ENCODE results near the gene XKR3. TPM values are rescaled to one million over a fixed set of nuclear protein-coding genes. Genes with fewer than 3 reads are reported as not detected.
A peak's percentile ranks its signal among the peaks of the same experiment; 100 is the strongest.

The XKR3 gene
- total RNA-seq, 5 donors from 2014 or later (not counting 1 experiment from before 2014, with no cell fraction given): not detected

DNA sequence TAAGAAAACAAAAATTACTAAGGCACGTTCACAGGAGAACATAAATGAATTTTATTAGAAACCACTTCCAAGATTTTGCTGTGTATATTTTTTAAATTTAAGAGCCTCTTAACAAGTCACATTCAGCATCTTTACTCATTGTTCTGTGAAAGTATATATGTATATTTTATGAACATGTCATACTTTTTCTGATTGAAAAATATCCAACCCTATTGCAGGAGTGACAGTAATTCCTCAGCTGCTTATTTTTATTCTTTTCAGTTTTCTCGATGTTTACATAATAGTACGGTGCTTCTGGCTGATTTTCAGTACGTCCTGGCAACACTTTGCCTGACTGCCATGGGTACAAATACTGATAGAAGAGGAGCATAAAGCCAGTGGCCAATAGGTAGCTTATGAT is 41.8 kb downstream of the XKR3 start:
- no peaks in the 10 kb centered on the region for H3K4me1 ChIP-seq (ENCODE audit: control insufficient read depth in 1 of 2, extremely low read depth in 1 of 2, insufficient read depth in 2 of 2, low read length in 2 of 2)
- no peaks in the 10 kb centered on the region for H3K27me3 ChIP-seq (replicated peaks in 1 of 2; ENCODE audit: control insufficient read depth in 2 of 2, extremely low read depth in 1 of 2, insufficient read depth in 2 of 2, low read length in 1 of 2)
- no peak overlapping the region for H3K4me3 Mint-ChIP-seq
- no peaks in the 10 kb centered on the region for H3K4me1 Mint-ChIP-seq
- ChIA-PET CTCF (no interaction called here), POLR2A (no interaction called here)
- peaks cover 0 to 13% of the 10 kb centered on the region in 2 donors for H3K27me3 Mint-ChIP-seq
- DNase-seq: no peak
- H3K36me3 Mint-ChIP-seq: no peaks in the 10 kb centered on the region
- no CpG with 5 or more reads among the region's 4 CpGs for WGBS (ENCODE audit: insufficient coverage)
- no peaks in the 10 kb centered on the region for H3K9me3 ChIP-seq
- H3K9me3 Mint-ChIP-seq: no peaks in the 10 kb centered on the region
- H3K27ac Mint-ChIP-seq: no peak overlapping the region
- H3K27ac ChIP-seq (ENCODE audit: low read length): no peak overlapping the region
- H3K4me3 ChIP-seq (ENCODE audit: control insufficient read depth in 1 of 2, extremely low read depth in 1 of 2, low read length in 1 of 2): no peak overlapping the region
- ATAC-seq (replicated peaks in 1 of 4): no peak
- no peaks in the 10 kb centered on the region for H3K36me3 ChIP-seq (ENCODE audit: control insufficient read depth in 2 of 2, extremely low read depth in 1 of 2, insufficient read depth in 1 of 2, low read length in 1 of 2)

DNA sequence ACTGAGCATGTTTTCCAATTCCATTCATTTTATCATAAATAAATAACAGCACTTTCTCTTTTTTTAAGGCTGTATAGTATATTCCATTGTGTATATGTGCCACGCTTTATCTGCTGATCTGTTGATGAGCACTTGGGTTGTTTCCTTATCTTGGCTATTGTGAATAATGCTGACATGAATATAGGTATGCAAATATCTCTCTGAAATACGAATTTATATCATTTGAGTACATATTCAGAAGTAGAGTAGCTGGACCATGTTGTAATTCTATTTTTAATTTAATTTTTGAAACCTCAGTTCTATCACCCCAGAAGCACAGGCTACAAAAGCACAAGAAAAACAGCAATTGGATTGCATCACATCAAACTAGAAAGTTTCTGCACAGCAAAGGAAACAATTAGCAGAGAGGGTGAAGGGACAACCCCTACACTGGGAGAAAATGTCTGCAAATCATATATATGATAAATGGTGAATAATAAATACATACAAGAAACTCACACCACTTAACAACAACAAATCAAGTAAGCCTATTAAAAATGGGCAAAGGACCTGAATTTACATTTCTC is 43.4 kb downstream of the XKR3 start:
- ATAC-seq (replicated peaks in 1 of 4): no peak

DNA sequence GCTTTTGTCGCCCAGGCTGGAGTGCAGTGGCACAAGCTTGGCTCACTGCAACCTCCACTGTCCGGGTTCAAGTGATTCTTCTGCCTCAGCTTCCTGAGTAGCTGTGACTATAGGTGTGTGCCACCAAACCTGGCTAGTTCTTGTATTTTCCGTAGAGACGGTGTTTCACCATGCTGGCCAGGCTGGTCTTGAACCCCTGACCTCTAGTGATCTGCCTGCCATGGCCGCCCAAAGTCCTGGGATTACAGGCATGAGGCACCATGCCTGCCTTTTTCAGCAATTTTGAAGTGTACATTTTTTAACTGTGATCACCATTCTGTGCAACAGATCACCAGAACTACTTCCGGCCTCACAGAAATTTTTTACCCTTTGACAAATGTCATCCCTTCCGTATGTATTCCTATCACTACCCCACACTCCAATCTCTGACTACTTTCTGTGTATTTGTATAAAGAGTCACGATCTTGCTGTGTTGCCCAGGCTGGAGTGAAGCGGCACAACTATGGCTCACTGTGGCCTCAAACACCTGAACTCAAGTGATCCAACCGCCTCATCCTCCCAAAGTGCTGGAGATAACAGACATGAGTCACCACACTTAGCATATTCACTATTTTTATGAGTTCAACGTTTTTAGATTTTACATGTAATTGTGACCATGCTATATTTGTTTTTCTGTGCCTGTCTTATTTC is 44.0 kb downstream of the XKR3 start:
- no peak overlapping the region for H3K4me3 ChIP-seq (ENCODE audit: control insufficient read depth in 1 of 2, extremely low read depth in 1 of 2, low read length in 1 of 2)
- H3K27me3 ChIP-seq (replicated peaks in 1 of 2; ENCODE audit: control insufficient read depth in 2 of 2, extremely low read depth in 1 of 2, insufficient read depth in 2 of 2, low read length in 1 of 2): no peaks in the 10 kb centered on the region
- no peak overlapping the region for H3K27ac Mint-ChIP-seq
- H3K9me3 Mint-ChIP-seq: peaks cover 0 to 3% (median 0%) of the 10 kb centered on the region in 3 donors
- ChIA-PET CTCF (no interaction called here), POLR2A (no interaction called here)
- no peaks in the 10 kb centered on the region for H3K36me3 ChIP-seq (ENCODE audit: control insufficient read depth in 2 of 2, extremely low read depth in 1 of 2, insufficient read depth in 1 of 2, low read length in 1 of 2)
- ATAC-seq (replicated peaks in 1 of 4): no peak
- peaks cover 0 to 13% of the 10 kb centered on the region in 2 donors for H3K27me3 Mint-ChIP-seq
- 83% methylated on average over 8 of the region's 11 CpGs for WGBS (ENCODE audit: insufficient coverage)
- DNase-seq: no peak
- no peaks in the 10 kb centered on the region for H3K4me1 ChIP-seq (ENCODE audit: control insufficient read depth in 1 of 2, extremely low read depth in 1 of 2, insufficient read depth in 2 of 2, low read length in 2 of 2)
- no peaks in the 10 kb centered on the region for H3K4me1 Mint-ChIP-seq
- H3K9me3 ChIP-seq: no peaks in the 10 kb centered on the region
- H3K36me3 Mint-ChIP-seq: no peaks in the 10 kb centered on the region
- H3K4me3 Mint-ChIP-seq: no peak overlapping the region
- H3K27ac ChIP-seq (ENCODE audit: low read length): no peak overlapping the region

More for the DNA sequence above, 43.4 kb downstream of the XKR3 start:
- ChIA-PET POLR2A (no interaction called here), CTCF (no interaction called here)
- Histone ChIP-seq H3K9me3 (no peaks in the 10 kb centered on the region), H3K36me3 (ENCODE audit: control insufficient read depth in 2 of 2, extremely low read depth in 1 of 2, insufficient read depth in 1 of 2, low read length in 1 of 2) (no peaks in the 10 kb centered on the region), H3K4me3 (ENCODE audit: control insufficient read depth in 1 of 2, extremely low read depth in 1 of 2, low read length in 1 of 2) (no peak overlapping the region), H3K4me1 (ENCODE audit: control insufficient read depth in 1 of 2, extremely low read depth in 1 of 2, insufficient read depth in 2 of 2, low read length in 2 of 2) (no peaks in the 10 kb centered on the region), H3K27me3 (replicated peaks in 1 of 2; ENCODE audit: control insufficient read depth in 2 of 2, extremely low read depth in 1 of 2, insufficient read depth in 2 of 2, low read length in 1 of 2) (no peaks in the 10 kb centered on the region), H3K27ac (ENCODE audit: low read length) (no peak overlapping the region)
- H3K36me3 Mint-ChIP-seq: no peaks in the 10 kb centered on the region
- no peak overlapping the region for H3K4me3 Mint-ChIP-seq
- H3K4me1 Mint-ChIP-seq: no peaks in the 10 kb centered on the region
- no peak for DNase-seq
- H3K9me3 Mint-ChIP-seq: no peaks in the 10 kb centered on the region
- H3K27ac Mint-ChIP-seq: no peak overlapping the region
- no CpG with 5 or more reads among the region's 2 CpGs for WGBS (ENCODE audit: insufficient coverage)
- H3K27me3 Mint-ChIP-seq: peaks cover 0 to 13% of the 10 kb centered on the region in 2 donors

DNA sequence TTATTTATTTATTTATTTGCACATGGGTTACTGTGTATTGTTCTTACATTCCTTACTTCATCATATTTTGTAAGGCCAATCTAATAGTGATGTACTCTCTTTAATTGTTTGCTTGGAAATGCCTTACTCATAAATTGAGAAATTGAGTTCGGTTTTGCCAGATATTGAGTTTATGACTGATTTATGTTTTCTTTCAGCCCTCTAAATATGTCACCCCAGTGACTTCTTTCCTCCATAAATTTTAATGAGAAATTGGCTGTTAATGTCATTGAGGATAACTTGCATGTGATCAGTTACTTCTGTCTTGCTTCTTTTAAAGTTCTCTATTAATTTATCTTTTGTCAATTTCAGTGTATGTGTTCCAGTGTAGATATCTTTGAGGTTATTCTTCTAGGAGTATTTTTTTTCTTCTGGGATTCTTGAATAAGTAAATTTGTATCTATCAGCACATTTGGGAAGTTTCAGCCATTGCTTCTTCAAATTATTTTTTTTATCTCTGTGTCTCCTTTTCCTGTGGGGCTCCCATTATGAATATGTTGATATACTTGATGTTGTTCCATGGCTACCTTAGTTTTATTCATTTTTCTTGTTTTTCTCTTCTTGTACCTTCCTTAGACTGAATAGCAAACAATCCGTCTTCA is 47.8 kb downstream of the XKR3 start:
- CTCF ChIA-PET: no interaction called here
- Histone ChIP-seq H3K27me3 (replicated peaks in 1 of 2; ENCODE audit: control insufficient read depth in 2 of 2, extremely low read depth in 1 of 2, insufficient read depth in 2 of 2, low read length in 1 of 2) (no peaks in the 10 kb centered on the region), H3K4me3 (ENCODE audit: control insufficient read depth in 1 of 2, extremely low read depth in 1 of 2, low read length in 1 of 2) (no peak overlapping the region), H3K9me3 (no peaks in the 10 kb centered on the region), H3K36me3 (ENCODE audit: control insufficient read depth in 2 of 2, extremely low read depth in 1 of 2, insufficient read depth in 1 of 2, low read length in 1 of 2) (no peaks in the 10 kb centered on the region), H3K4me1 (ENCODE audit: control insufficient read depth in 1 of 2, extremely low read depth in 1 of 2, insufficient read depth in 2 of 2, low read length in 2 of 2) (peaks cover 0 to 2% of the 10 kb centered on the region in 2 experiments), H3K27ac (ENCODE audit: low read length) (no peak overlapping the region)
- POLR2A ChIA-PET: no interaction called here
- no CpG with 5 or more reads among the region's 2 CpGs for WGBS (ENCODE audit: insufficient coverage)
- no peak for ATAC-seq (replicated peaks in 1 of 4)
- no peak for DNase-seq
- Mint-ChIP-seq H3K27me3 (peaks cover 0 to 9% of the 10 kb centered on the region in 2 donors), H3K4me1 (peaks cover 0 to 9% (median 3%) of the 10 kb centered on the region in 3 donors), H3K9me3 (peaks cover 3 to 17% (median 10%) of the 10 kb centered on the region in 3 donors), H3K27ac (no peak overlapping the region), H3K36me3 (no peaks in the 10 kb centered on the region), H3K4me3 (no peak overlapping the region)

DNA sequence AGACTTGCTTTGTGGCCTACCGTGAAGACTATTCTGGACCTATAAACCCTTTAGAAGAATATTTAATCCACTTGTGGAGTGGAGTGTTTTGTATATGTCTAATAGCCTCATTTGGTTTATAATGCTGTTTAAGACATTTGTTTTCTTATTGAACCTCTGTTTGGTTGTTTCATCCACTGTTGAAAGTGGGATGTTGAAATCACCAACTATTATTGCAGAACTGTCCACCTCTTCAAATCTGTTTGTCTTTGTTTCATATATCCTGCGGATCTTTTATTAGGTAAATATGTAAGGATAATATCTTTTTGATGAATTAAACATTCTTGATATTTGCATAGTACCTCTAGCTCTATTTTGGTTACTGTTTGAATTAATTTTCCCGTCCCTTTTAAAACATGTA is 49.1 kb downstream of the XKR3 start:
- DNase-seq: no peak
- H3K36me3 ChIP-seq (ENCODE audit: control insufficient read depth in 2 of 2, extremely low read depth in 1 of 2, insufficient read depth in 1 of 2, low read length in 1 of 2): no peaks in the 10 kb centered on the region
- peaks cover 3 to 20% (median 10%) of the 10 kb centered on the region in 3 donors for H3K9me3 Mint-ChIP-seq
- POLR2A ChIA-PET: no interaction called here
- H3K27me3 Mint-ChIP-seq: peaks cover 0 to 6% of the 10 kb centered on the region in 2 donors
- WGBS (ENCODE audit: insufficient coverage): no CpG with 5 or more reads among the region's 3 CpGs
- ATAC-seq (replicated peaks in 1 of 4): no peak
- H3K27ac Mint-ChIP-seq: no peak overlapping the region
- CTCF ChIA-PET: no interaction called here
- H3K4me1 Mint-ChIP-seq: peaks cover 0 to 9% (median 3%) of the 10 kb centered on the region in 3 donors
- H3K9me3 ChIP-seq: no peaks in the 10 kb centered on the region
- H3K27me3 ChIP-seq (replicated peaks in 1 of 2; ENCODE audit: control insufficient read depth in 2 of 2, extremely low read depth in 1 of 2, insufficient read depth in 2 of 2, low read length in 1 of 2): no peaks in the 10 kb centered on the region
- H3K27ac ChIP-seq (ENCODE audit: low read length): no peak overlapping the region
- peaks cover 0 to 2% of the 10 kb centered on the region in 2 experiments for H3K4me1 ChIP-seq (ENCODE audit: control insufficient read depth in 1 of 2, extremely low read depth in 1 of 2, insufficient read depth in 2 of 2, low read length in 2 of 2)
- no peak overlapping the region for H3K4me3 ChIP-seq (ENCODE audit: control insufficient read depth in 1 of 2, extremely low read depth in 1 of 2, low read length in 1 of 2)
- H3K36me3 Mint-ChIP-seq: no peaks in the 10 kb centered on the region
- no peak overlapping the region for H3K4me3 Mint-ChIP-seq

DNA sequence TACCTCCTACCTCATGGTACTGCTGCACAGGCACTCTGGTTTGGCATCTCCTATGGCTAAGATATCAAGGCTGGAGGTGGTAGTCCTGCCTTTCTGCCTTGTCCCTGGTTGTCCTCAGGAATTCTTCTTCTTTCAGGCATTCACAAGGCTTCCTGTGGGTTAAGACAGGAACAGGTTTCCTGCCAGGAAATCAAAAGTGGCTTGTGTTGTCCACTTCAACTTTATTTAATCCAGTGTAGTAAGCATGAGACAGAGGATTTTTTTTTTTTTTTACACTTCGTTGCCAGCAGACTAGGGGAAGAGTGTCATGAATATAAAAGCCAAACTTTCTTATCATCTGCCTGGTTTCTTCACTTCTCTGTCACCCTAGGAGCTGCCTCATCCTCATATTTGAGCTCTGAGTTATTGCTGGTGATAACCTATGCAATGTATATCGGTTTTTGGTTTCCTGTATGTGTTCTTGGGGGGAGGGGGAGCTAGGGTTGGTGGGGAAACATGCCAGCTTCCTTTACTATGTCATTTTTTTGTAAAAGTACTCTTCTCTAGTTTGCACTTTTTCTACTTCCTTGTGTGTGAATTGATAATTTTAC is 50.2 kb downstream of the XKR3 start:
- Histone ChIP-seq H3K27me3 (replicated peaks in 1 of 2; ENCODE audit: control insufficient read depth in 2 of 2, extremely low read depth in 1 of 2, insufficient read depth in 2 of 2, low read length in 1 of 2) (no peaks in the 10 kb centered on the region), H3K36me3 (ENCODE audit: control insufficient read depth in 2 of 2, extremely low read depth in 1 of 2, insufficient read depth in 1 of 2, low read length in 1 of 2) (no peaks in the 10 kb centered on the region), H3K4me1 (ENCODE audit: control insufficient read depth in 1 of 2, extremely low read depth in 1 of 2, insufficient read depth in 2 of 2, low read length in 2 of 2) (peaks cover 0 to 2% of the 10 kb centered on the region in 2 experiments), H3K9me3 (no peaks in the 10 kb centered on the region), H3K27ac (ENCODE audit: low read length) (no peak overlapping the region), H3K4me3 (ENCODE audit: control insufficient read depth in 1 of 2, extremely low read depth in 1 of 2, low read length in 1 of 2) (no peak overlapping the region)
- DNase-seq (peak in 1 of 35 experiments; percentile 1), ATAC-seq (replicated peaks in 1 of 4) (no peak)
- no CpG with 5 or more reads among the region's 2 CpGs for WGBS (ENCODE audit: insufficient coverage)
- no peak overlapping the region for H3K27ac Mint-ChIP-seq
- ChIA-PET POLR2A (no interaction called here), CTCF (interaction anchor here in 1 of 2 donors (0.7 kb wide), 1 partner anchor 114 kb away, joined by 4 read pairs; no protein-coding TSS in a partner anchor)
- peaks cover 0 to 9% (median 3%) of the 10 kb centered on the region in 3 donors for H3K4me1 Mint-ChIP-seq
- H3K9me3 Mint-ChIP-seq: peaks cover 3 to 20% (median 10%) of the 10 kb centered on the region in 3 donors
- no peaks in the 10 kb centered on the region for H3K36me3 Mint-ChIP-seq
- no peak overlapping the region for H3K4me3 Mint-ChIP-seq
- H3K27me3 Mint-ChIP-seq: peaks cover 0 to 6% of the 10 kb centered on the region in 2 donors
